ENCODE data around the gene ZNF12. TPM values are rescaled to one million over a fixed set of nuclear protein-coding genes. Genes with fewer than 3 reads are reported as not detected.

The ZNF12 gene
- total RNA-seq, 1 experiment from 2014 or later: 18.8 TPM

GRCh38 chr7:6649241-6649961 is 57.3 kb downstream of the ZNF12 start:
- Histone ChIP-seq H3K4me3 (ENCODE audit: low read depth, low read length, poor library complexity, severe bottlenecking) (no peak overlapping the region), H3K9me3 (ENCODE audit: low read depth, low read length, poor library complexity, severe bottlenecking) (no peaks in the 10 kb centered on the region), H3K27me3 (replicated peaks; ENCODE audit: insufficient read depth, low read depth, low read length, poor library complexity) (no peaks in the 10 kb centered on the region), H3K36me3 (ENCODE audit: insufficient read depth, low read length, poor library complexity, severe bottlenecking) (peaks cover 20% of the 10 kb centered on the region), H3K4me1 (ENCODE audit: insufficient read depth, low read length, poor library complexity, severe bottlenecking) (no peaks in the 10 kb centered on the region), H3K27ac (ENCODE audit: low read depth, low read length, poor library complexity, severe bottlenecking) (no peak overlapping the region)
- DNase-seq (ENCODE audit: low spot score): no peak
- CTCF ChIA-PET: no interaction called here
- POLR2A ChIA-PET (ENCODE audit: low non-redundant PET): no interaction called here
- intact Hi-C loops (cut with micrococcal nuclease; ENCODE audit: unreplicated experiment): no loop called here
- TF ChIP-seq CTCF (conservative IDR thresholded peaks at IDR 0.05; ENCODE audit: low read depth, low read length) (no peak), EZH2 (IDR thresholded peaks at IDR 0.05; ENCODE audit: borderline replicate concordance, low read depth, low read length, poor library complexity, severe bottlenecking) (no peak)
- no TSS peak for BruUV-seq (replicated peaks)

GRCh38 chr7:6648815-6649104 is 58.0 kb downstream of the ZNF12 start:
- TF ChIP-seq EZH2 (IDR thresholded peaks at IDR 0.05; ENCODE audit: borderline replicate concordance, low read depth, low read length, poor library complexity, severe bottlenecking) (no peak), CTCF (conservative IDR thresholded peaks at IDR 0.05; ENCODE audit: low read depth, low read length) (no peak)
- BruUV-seq (replicated peaks): no TSS peak
- Histone ChIP-seq H3K36me3 (ENCODE audit: insufficient read depth, low read length, poor library complexity, severe bottlenecking) (peaks cover 26% of the 10 kb centered on the region), H3K27ac (ENCODE audit: low read depth, low read length, poor library complexity, severe bottlenecking) (no peak overlapping the region), H3K4me1 (ENCODE audit: insufficient read depth, low read length, poor library complexity, severe bottlenecking) (no peaks in the 10 kb centered on the region), H3K9me3 (ENCODE audit: low read depth, low read length, poor library complexity, severe bottlenecking) (no peaks in the 10 kb centered on the region), H3K27me3 (replicated peaks; ENCODE audit: insufficient read depth, low read depth, low read length, poor library complexity) (no peaks in the 10 kb centered on the region), H3K4me3 (ENCODE audit: low read depth, low read length, poor library complexity, severe bottlenecking) (no peak overlapping the region)
- ChIA-PET CTCF (no interaction called here), POLR2A (ENCODE audit: low non-redundant PET) (no interaction called here)
- intact Hi-C loops (cut with micrococcal nuclease; ENCODE audit: unreplicated experiment): no loop called here
- no peak for DNase-seq (ENCODE audit: low spot score)

- intact Hi-C loops (cut with micrococcal nuclease; ENCODE audit: unreplicated experiment): no loop called here
- BruUV-seq (replicated peaks): no TSS peak
- H3K9me3 ChIP-seq (ENCODE audit: low read depth, low read length, poor library complexity, severe bottlenecking): no peaks in the 10 kb centered on the region
- TF ChIP-seq CTCF (conservative IDR thresholded peaks at IDR 0.05; ENCODE audit: low read depth, low read length) (no peak), EZH2 (IDR thresholded peaks at IDR 0.05; ENCODE audit: borderline replicate concordance, low read depth, low read length, poor library complexity, severe bottlenecking) (no peak)
- no peak for DNase-seq (ENCODE audit: low spot score)
- no peaks in the 10 kb centered on the region for H3K27me3 ChIP-seq (replicated peaks; ENCODE audit: insufficient read depth, low read depth, low read length, poor library complexity)
- peaks cover 32% of the 10 kb centered on the region for H3K36me3 ChIP-seq (ENCODE audit: insufficient read depth, low read length, poor library complexity, severe bottlenecking)
- H3K4me1 ChIP-seq (ENCODE audit: insufficient read depth, low read length, poor library complexity, severe bottlenecking): no peaks in the 10 kb centered on the region
- no peak overlapping the region for H3K27ac ChIP-seq (ENCODE audit: low read depth, low read length, poor library complexity, severe bottlenecking)
- H3K4me3 ChIP-seq (ENCODE audit: low read depth, low read length, poor library complexity, severe bottlenecking): no peak overlapping the region
- ChIA-PET CTCF (no interaction called here), POLR2A (ENCODE audit: low non-redundant PET) (no interaction called here)
These were observed 58.5 kb downstream of the ZNF12 start for GRCh38 chr7:6648066-6648814.

Measured in A673 (cell line).